Upper lobe of right lung (tissue), 1 donor: ENCODE data around the gene SLC36A4. TPM values are rescaled to one million over a fixed set of nuclear protein-coding genes. Genes with fewer than 3 reads are reported as not detected.
"Not testable (repeated sequence)": the region's sequence is repeated elsewhere in the genome, so short reads cannot be mapped to it uniquely, and the experiment has no call there.

Experiments
- ATAC-seq: fragments of 200-7000 bp; cut with Tn5 transposase; one replicate; pipeline ENCODE4 v1.9.1; 2020; ENCODE audit warnings: mild to moderate bottlenecking, moderate library complexity
- DNase-seq: peaks from one replicate; pipeline ENCODE4 v3.0.0-alpha.2; 2020
- H3K27ac ChIP-seq: fragments of 200-600 bp; one replicate; pipeline ENCODE4 v1.8.0; 2022
- H3K27me3 ChIP-seq: fragments of 200-600 bp; one replicate; pipeline ENCODE4 v1.8.0; 2022; ENCODE audit warnings: mild to moderate bottlenecking
- H3K36me3 ChIP-seq: fragments of 200-600 bp; one replicate; pipeline ENCODE4 v1.8.0; 2022
- H3K4me1 ChIP-seq: fragments of 200-600 bp; one replicate; pipeline ENCODE4 v1.8.0; 2022
- H3K4me3 ChIP-seq: fragments of 200-600 bp; one replicate; pipeline ENCODE4 v1.8.0; 2022; ENCODE audit warnings: mild to moderate bottlenecking
- H3K9me3 ChIP-seq: fragments of 200-600 bp; one replicate; pipeline ENCODE4 v1.8.0; 2022
- CTCF ChIP-seq: fragments of 200-600 bp; IDR thresholded peaks from one replicate; pipeline ENCODE4 v1.8.0; 2022; ENCODE audit warnings: antibody characterized with exemption
- intact Hi-C: fragments of 100-400 bp; cut with DNase I; formaldehyde crosslinking; loops from one replicate; pipeline ENCODE4 v1.11.0; 2022
- long read RNA-seq: library from polyadenylated mRNA; unstranded; transcript quantifications from one replicate; pipeline ENCODE4 v2.0.0, GENCODE V29; 2021
- total RNA-seq: library from RNA; stranded (reverse); fragmentation: NEBNext Ultra II Directional; extraction: Animal tissue kit (Norgen Biotek cat#: 25700); gene quantifications from one replicate; pipeline ENCODE4 v1.2.1, GENCODE V29; 2021
- donor health status: DM: no; HTN: yes; CAD: no; lungs with severe emphysema.

The SLC36A4 gene
- 15.8 TPM for total RNA-seq
- long read RNA-seq, full-length matches to known transcripts: 18 of 23 reads
- long read RNA-seq, partial matches to known transcripts: 1 of 23 reads
- long read RNA-seq, other reads (novel, unspliced or antisense): 4 of 23 reads

GRCh38 chr11:93197380-93198214 is at the start of gene SLC36A4:
TSS of gene SLC36A4 (minus strand) at chr11:93197991. CDS start at chr11:93197832, 159 bp downstream.
- intact Hi-C loops: no loop called here
- Histone ChIP-seq H3K27me3 (no peaks in the 10 kb centered on the region), H3K36me3 (no peaks in the 10 kb centered on the region), H3K9me3 (no peaks in the 10 kb centered on the region), H3K4me3 (peak within 1 kb of the TSS; percentile 78), H3K4me1 (peaks cover 8% of the 10 kb centered on the region), H3K27ac (peak within 1 kb of the TSS; percentile 97)
- ATAC-seq (peak; percentile 97), DNase-seq (peak; percentile 96)
- TF ChIP-seq CTCF: no peak

DNA sequence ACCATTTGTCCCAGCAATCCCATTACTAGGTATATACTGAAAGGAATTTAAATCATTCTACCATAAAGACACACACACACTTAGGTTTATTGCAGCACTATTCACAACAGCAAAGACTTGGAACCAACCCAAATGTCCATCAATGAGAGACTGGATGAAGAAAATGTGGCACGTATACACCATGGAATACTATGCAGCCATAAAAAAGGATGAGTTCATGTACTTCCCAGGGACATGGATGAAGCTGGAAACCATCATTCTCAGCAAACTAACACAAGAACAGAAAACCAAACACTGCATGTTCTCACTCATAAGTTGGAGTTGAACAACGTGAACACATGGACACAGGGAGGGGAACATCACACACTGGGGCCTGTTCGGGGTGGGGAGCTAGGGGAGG is 49.0 kb upstream of the SLC36A4 start:
- H3K4me3 ChIP-seq, H3K27me3 ChIP-seq, H3K9me3 ChIP-seq, DNase-seq, ATAC-seq, H3K36me3 ChIP-seq, intact Hi-C loops, H3K27ac ChIP-seq, H3K4me1 ChIP-seq: not testable (repeated sequence)

DNA sequence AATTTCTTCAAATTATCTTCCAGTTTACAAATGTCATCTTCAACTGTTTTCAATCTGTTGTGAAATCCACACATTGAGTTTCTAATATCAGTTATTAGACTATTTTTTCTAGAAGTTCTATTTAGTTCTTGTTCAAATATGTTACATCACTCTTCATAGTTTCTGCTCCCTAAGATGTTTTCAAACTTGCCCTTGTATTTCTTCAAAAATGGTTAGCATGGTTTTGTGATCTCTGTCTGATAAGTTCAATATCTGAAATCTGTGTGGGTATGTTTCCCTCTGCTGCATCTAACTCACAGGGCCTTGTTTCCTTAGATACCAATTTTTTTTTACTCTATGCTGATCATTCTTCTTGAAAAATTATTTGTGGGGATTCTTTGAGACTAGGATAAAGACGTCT is 46.2 kb upstream of the SLC36A4 start:
- H3K27ac ChIP-seq: no peak overlapping the region
- no peaks in the 10 kb centered on the region for H3K4me1 ChIP-seq
- intact Hi-C loops: no loop called here
- no peak for TF ChIP-seq CTCF
- H3K4me3 ChIP-seq: no peak overlapping the region
- DNase-seq: no peak
- H3K27me3 ChIP-seq: no peaks in the 10 kb centered on the region
- H3K36me3 ChIP-seq: no peaks in the 10 kb centered on the region
- no peak for ATAC-seq
- no peaks in the 10 kb centered on the region for H3K9me3 ChIP-seq

DNA sequence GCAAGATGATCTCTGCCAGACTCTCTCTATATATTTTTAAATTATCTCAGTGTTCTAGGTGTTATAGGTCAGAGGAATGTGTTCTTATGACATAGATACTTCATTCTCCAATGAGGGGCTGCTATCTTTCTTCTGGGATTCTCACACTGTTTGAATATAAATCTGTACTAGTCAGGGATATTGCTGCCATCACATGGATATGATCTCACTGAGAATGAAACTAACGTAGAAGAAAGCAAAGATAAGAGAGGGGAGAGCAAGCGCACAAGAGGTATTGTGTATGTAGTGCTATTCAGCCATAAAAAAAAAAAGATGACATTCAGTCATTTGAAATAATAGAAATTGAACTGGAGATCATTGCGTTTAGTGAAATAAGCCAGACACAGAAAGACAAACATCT is 42.2 kb upstream of the SLC36A4 start:
- intact Hi-C loops: loop anchor here (5.0 kb wide), 1 partner anchor 302 kb away; the partner anchor contains the start of gene SMCO4
- TF ChIP-seq CTCF: no peak
- DNase-seq: no peak

DNA sequence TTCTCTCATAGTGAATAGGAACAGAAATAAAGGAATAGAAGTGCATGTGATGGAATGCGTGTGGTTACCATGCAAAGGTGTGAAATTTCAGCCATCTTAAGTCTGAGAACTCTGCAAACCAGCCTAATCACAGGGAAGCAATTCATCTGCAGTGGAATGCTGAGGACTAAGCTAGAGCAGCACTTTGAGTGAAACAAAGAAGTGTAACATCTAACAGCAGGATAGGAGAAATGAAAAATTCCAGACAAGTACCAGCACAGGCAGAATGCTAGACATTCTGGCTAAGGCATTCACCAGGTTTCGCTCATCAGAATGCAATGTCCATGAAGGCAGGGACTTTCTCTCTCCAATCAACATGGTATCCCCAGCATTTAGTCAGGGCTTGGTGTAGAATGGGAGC is 41.2 kb upstream of the SLC36A4 start:
- DNase-seq: no peak
- no peak for TF ChIP-seq CTCF
- ATAC-seq: no peak
- H3K27ac ChIP-seq: no peak overlapping the region
- H3K36me3 ChIP-seq: no peaks in the 10 kb centered on the region
- no peaks in the 10 kb centered on the region for H3K27me3 ChIP-seq
- H3K4me1 ChIP-seq: no peaks in the 10 kb centered on the region
- H3K9me3 ChIP-seq: no peaks in the 10 kb centered on the region
- intact Hi-C loops: loop anchor here (5.0 kb wide), 1 partner anchor 303 kb away; the partner anchor contains the start of gene SMCO4
- H3K4me3 ChIP-seq: no peak overlapping the region

More for the DNA sequence above, 42.2 kb upstream of the SLC36A4 start:
- Histone ChIP-seq H3K4me1 (no peaks in the 10 kb centered on the region), H3K4me3 (no peak overlapping the region), H3K27me3 (no peaks in the 10 kb centered on the region), H3K36me3 (no peaks in the 10 kb centered on the region), H3K9me3 (no peaks in the 10 kb centered on the region), H3K27ac (no peak overlapping the region)
- no peak for ATAC-seq
